Ishikawa (cell line): ENCODE data around the gene FIGNL2.

ENCODE experiments used
- CEBPB ChIP-seq: IDR thresholded peaks from 2 replicates; pipeline ENCODE4 v1.6.1; 2012
- CREB1 ChIP-seq: IDR thresholded peaks from 2 replicates; pipeline ENCODE4 v1.6.1; 2012; ENCODE audit warnings: low read depth
- EGR1 ChIP-seq: IDR thresholded peaks from 2 replicates; pipeline ENCODE4 v1.6.1; 2012
- EP300 ChIP-seq: IDR thresholded peaks from 2 replicates; pipeline ENCODE4 v1.6.1; 2012; ENCODE audit warnings: borderline replicate concordance
- FOXM1 ChIP-seq: IDR thresholded peaks from 2 replicates; pipeline ENCODE4 v1.6.1; 2012; ENCODE audit warnings: low read depth, borderline replicate concordance
- NFIC ChIP-seq: IDR thresholded peaks from 2 replicates; pipeline ENCODE4 v1.6.1; 2012
- RAD21 ChIP-seq: IDR thresholded peaks from 2 replicates; pipeline ENCODE4 v1.6.1; 2012; ENCODE audit warnings: low read depth
- TAF1 ChIP-seq: IDR thresholded peaks from 2 replicates; pipeline ENCODE4 v1.6.1; 2012; ENCODE audit warnings: low read depth, mild to moderate bottlenecking
- TCF12 ChIP-seq: IDR thresholded peaks from 2 replicates; pipeline ENCODE4 v1.6.1; 2012; ENCODE audit warnings: low read depth
- TEAD4 ChIP-seq: IDR thresholded peaks from 2 replicates; pipeline ENCODE4 v1.6.1; 2012
- YY1 ChIP-seq: IDR thresholded peaks from 2 replicates; pipeline ENCODE4 v1.6.1; 2012; ENCODE audit warnings: low read depth
- ZBTB7A ChIP-seq: IDR thresholded peaks from 2 replicates; pipeline ENCODE4 v1.6.1; 2012; ENCODE audit warnings: low read depth
- TF ChIP-seq, protein P1 (sequence below): IDR thresholded peaks from 2 replicates; pipeline ENCODE4 v1.6.1; 2012
- TF ChIP-seq, protein P2 (sequence below): IDR thresholded peaks from 2 replicates; pipeline ENCODE4 v1.6.1; 2012
- TF ChIP-seq, protein P3 (sequence below): IDR thresholded peaks from 2 replicates; pipeline ENCODE4 v1.6.1; 2012; ENCODE audit warnings: low read depth, mild to moderate bottlenecking

Gene FIGNL2

DNA sequence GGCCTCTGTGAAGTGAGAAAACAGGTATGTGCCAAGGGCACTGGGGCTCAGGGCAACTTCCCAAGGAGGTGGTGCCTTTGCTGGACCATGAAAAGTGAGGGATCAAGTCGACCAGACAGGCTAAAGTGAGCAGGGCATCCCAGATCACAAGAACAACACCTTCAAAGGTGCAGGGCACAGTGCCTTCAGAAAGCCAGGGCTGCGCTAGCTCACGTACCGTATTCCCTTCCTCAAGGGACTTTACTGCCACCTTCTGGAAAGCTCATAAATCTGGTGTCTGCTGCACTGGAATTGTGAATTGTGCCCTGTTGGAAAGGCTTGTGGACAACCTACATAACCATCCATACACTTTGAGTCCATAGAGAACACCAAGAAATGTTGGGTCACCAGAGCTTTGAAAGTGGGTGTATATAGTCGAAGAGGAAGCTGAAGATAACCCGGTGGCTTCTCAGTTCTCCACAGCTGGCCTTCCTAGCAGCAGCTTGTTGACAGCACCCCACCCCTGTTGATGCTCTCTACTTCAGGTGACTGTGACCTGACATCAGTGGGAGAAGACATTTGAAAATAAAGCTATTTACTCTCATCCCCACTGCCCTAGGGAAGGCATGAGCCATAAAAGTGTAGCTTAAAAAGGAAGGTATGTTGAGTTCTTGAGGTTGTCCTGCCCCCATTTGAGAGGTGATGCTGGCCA lies 24.5 kb downstream of the FIGNL2 start:
- no peak for TF ChIP-seq TCF12
- TF ChIP-seq, protein P1, sequence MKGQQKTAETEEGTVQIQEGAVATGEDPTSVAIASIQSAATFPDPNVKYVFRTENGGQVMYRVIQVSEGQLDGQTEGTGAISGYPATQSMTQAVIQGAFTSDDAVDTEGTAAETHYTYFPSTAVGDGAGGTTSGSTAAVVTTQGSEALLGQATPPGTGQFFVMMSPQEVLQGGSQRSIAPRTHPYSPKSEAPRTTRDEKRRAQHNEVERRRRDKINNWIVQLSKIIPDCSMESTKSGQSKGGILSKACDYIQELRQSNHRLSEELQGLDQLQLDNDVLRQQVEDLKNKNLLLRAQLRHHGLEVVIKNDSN: no peak
- TF ChIP-seq FOXM1: no peak
- no peak for TF ChIP-seq CEBPB
- TF ChIP-seq, protein P2, sequence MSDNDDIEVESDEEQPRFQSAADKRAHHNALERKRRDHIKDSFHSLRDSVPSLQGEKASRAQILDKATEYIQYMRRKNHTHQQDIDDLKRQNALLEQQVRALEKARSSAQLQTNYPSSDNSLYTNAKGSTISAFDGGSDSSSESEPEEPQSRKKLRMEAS: no peak
- TF ChIP-seq EGR1: no peak
- TF ChIP-seq TEAD4: no peak
- TF ChIP-seq RAD21: peak; percentile 87
- TF ChIP-seq EP300: no peak

DNA sequence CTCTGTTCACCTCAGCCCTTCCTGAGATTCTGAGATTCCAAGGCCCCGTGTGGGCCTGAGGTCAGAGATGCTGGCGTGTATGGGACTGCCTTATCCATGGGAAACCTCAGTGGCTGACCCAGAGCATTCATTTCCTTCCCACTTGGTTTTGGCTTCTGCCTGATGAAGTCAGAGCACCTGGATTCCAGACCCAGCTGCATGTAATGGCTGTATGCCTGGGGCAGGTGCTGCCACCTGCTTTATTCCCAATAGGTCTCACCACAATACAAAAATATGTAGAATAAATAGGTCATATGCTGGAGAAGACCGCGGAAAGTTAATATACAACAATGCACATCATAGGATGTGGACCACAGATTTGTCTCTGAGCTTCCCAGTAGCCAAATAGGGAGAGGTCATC lies 25.6 kb downstream of the FIGNL2 start:
- TF ChIP-seq NFIC: no peak
- no peak for TF ChIP-seq RAD21
- TF ChIP-seq TAF1: no peak
- no peak for TF ChIP-seq YY1
- TF ChIP-seq TCF12: no peak

DNA sequence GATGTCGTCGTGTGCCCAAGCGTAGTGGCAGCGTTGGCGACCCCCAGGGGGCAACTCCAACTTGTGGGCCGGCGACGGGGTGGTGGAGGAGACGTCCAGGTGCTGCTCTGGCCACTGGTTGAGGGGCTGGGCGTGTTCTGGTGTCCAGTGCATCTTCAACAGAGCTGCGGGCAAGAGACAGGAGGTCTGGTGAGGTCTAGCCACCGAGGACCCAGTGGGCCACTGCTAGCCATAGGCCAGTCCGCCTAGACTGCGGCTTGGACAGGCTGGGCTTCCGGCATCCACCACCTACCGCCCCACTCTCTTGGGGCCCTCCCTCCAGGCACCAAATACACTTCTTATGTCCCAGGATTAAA lies 26.3 kb downstream of the FIGNL2 start:
- TF ChIP-seq CREB1: no peak
- no peak for TF ChIP-seq TEAD4
- no peak for TF ChIP-seq TCF12

DNA sequence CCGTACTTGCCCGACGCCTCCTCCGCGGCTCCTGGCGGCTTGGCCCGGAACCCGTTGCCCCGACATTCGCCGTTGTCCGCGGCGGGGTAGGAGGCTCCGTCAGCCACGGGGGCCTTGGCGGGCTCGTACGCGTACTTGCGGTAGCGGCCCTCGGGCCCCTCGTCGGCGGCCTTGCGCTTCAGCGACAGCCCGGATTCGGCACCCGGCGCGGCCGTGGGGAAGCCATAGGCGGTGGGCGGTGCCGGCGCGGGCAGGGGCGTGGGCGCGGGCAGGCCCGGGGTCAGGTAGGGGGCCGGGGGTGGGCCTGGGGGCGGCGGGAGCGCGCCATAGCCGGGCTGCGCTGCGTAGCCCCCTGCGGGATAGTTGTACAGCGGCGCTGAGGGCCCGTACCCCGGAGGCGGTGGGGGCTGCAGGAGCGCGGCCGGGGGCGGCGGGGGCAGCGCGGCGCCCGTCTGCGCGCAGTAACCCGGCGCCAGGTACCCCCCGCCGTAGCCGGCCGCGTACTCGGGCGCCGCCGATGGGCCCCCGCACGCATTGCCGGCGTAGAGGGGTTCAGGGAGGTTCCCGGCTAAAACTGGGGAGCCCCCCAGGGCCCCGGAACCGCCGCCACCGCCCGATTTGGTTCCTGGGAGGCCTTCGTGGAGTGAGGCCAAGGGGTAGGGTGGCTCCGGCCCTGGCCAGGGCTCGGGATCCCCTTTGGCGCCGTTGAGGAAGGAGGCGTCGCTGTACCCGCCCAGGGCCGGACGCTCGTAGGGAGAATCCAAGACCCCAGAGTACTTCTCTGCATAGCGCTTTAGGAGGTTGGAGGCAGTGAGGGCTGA lies 26.9 kb downstream of the FIGNL2 start:
- TF ChIP-seq YY1 (no peak), CREB1 (no peak), TCF12 (no peak), FOXM1 (no peak), TAF1 (no peak), NFIC (no peak), ZBTB7A (no peak), EP300 (no peak), TEAD4 (no peak), CEBPB (no peak), EGR1 (no peak), RAD21 (no peak)
- TF ChIP-seq, protein P2: no peak
- TF ChIP-seq, protein P3, sequence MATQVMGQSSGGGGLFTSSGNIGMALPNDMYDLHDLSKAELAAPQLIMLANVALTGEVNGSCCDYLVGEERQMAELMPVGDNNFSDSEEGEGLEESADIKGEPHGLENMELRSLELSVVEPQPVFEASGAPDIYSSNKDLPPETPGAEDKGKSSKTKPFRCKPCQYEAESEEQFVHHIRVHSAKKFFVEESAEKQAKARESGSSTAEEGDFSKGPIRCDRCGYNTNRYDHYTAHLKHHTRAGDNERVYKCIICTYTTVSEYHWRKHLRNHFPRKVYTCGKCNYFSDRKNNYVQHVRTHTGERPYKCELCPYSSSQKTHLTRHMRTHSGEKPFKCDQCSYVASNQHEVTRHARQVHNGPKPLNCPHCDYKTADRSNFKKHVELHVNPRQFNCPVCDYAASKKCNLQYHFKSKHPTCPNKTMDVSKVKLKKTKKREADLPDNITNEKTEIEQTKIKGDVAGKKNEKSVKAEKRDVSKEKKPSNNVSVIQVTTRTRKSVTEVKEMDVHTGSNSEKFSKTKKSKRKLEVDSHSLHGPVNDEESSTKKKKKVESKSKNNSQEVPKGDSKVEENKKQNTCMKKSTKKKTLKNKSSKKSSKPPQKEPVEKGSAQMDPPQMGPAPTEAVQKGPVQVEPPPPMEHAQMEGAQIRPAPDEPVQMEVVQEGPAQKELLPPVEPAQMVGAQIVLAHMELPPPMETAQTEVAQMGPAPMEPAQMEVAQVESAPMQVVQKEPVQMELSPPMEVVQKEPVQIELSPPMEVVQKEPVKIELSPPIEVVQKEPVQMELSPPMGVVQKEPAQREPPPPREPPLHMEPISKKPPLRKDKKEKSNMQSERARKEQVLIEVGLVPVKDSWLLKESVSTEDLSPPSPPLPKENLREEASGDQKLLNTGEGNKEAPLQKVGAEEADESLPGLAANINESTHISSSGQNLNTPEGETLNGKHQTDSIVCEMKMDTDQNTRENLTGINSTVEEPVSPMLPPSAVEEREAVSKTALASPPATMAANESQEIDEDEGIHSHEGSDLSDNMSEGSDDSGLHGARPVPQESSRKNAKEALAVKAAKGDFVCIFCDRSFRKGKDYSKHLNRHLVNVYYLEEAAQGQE: no peak
- TF ChIP-seq, protein P1: no peak

DNA sequence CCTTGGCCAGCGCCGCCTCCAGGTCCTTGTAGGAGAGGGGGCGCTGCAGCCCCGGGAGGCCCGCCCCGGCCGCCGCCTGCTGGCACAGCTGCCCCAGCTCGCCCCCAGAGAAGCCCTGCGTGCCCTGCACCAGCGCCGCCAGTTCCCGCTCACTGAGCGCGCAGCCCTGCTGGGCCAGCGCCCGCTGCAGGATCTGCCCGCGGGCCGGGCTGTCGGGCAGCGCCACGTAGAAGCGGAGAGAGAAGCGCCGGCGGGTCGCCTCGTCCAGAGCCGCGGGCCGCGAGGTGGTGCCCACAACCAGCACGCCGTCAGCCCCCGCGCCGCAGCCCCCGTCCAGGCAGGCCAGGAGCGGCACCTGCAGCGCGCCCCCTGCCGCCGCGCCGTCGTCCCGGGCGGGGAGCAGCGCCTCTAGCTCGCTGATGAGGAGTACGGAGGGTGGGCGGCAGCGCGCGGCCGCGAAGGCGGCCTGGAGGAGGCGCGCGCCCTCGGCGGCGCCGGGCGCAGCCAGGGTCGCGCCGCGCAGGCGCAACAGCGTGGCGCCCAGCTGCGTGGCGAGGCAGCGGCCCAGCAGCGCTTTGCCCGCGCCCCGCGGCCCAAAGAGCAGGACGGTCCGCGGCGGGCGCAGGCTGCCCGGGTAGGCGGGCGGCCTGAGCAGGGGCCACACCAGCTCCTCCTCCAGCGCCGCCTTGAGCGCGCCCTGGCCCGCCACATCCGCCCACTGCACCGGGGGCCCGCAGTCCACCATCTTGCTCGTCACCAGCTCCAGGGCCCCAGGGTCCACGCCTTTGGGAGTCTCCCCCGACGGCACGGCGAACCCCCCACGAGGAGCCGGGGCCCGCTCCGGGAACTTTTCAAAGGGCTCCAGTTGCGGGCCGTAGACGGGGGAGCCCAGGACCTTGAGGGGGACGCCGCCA lies 27.7 kb downstream of the FIGNL2 start:
- peak; percentile 39; the same call in 1 of the 2 replicates for TF ChIP-seq NFIC
- TF ChIP-seq, protein P1: no peak
- peak; percentile 6; the same call in 1 of the 2 replicates for TF ChIP-seq RAD21
- TF ChIP-seq YY1: 0 out of 2 replicates have a peak, but pooled peaks have one; percentile 33
- TF ChIP-seq, protein P3: no peak
- TF ChIP-seq CEBPB: no peak
- TF ChIP-seq TCF12: peak; percentile 23; the same call in 1 of the 2 replicates
- 0 out of 2 replicates have a peak, but pooled peaks have one; percentile 30 for TF ChIP-seq TAF1
- TF ChIP-seq EGR1: peak; percentile 1; the same call in 1 of the 2 replicates
- no peak for TF ChIP-seq FOXM1
- no peak; the same call in 1 of the 2 replicates for TF ChIP-seq EP300
- peak; percentile 61; the same call in 1 of the 2 replicates for TF ChIP-seq ZBTB7A
- TF ChIP-seq TEAD4: no peak; the same call in 1 of the 2 replicates
- TF ChIP-seq, protein P2: peak; percentile 51
- no peak for TF ChIP-seq CREB1
